ENCODE measurements around the gene DHX34. TPM values are rescaled to one million over a fixed set of nuclear protein-coding genes. Genes with fewer than 3 reads are reported as not detected.
A peak's percentile ranks its signal among the peaks of the same experiment; 100 is the strongest.
"Not testable (repeated sequence)": the region's sequence is repeated elsewhere in the genome, so short reads cannot be mapped to it uniquely, and the experiment has no call there.

DHX34 gene
- total RNA-seq, 1 experiment from 2014 or later = 34.6 TPM

DNA sequence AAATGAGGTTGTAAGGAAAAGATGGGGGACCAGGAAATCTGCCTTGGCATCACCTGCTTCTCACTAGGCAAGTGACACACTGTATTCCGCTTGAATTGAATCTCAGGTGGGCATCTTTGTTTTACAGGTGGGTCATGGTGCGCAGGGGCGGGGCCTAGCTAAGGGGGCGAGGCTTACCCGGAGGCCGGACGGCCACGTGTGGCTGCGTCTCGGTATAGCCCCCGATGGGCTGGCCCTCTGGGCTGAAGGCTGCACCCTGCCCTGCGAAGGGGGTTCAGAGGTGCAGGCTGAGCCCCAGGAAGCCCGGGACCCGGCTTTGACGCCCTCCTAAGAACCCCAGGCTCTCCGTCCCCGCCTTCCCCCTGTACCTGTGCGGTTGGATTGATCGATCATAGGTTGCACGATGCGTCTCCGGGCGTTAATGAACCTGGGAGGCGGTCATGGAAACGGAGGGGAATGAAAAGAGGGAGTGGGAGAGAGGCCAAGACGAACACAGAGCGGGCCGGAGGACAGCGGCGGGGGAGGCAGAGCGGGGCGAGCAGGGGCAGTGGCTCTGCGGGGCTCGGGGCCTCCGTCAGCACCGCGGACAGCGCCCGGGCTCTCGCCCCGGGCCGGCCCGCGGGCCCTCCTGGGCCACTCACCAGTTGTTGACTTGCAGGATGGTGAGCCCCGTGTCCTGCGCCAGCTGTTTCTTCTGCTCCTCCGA is 57.7 kb downstream of the DHX34 start:
- no peaks in the 10 kb centered on the region for H3K27me3 ChIP-seq (ENCODE audit: control insufficient read depth, insufficient read depth, low read length)
- peak; percentile 97 for DNase-seq
- peak overlapping the region; percentile 43 for H3K4me3 ChIP-seq (ENCODE audit: insufficient read depth, low read depth, low read length)
- H3K36me3 ChIP-seq (replicated peaks; ENCODE audit: control insufficient read depth, insufficient read depth, low read length) = no peaks in the 10 kb centered on the region

GRCh38 chr19:47407417-47407774 is 58.3 kb downstream of the DHX34 start:
- Histone ChIP-seq H3K4me3 (ENCODE audit: insufficient read depth, low read depth, low read length) (peak overlapping the region; percentile 43; the same call in 1 of the 2 replicates), H3K27me3 (ENCODE audit: control insufficient read depth, insufficient read depth, low read length) (no peaks in the 10 kb centered on the region), H3K36me3 (replicated peaks; ENCODE audit: control insufficient read depth, insufficient read depth, low read length) (no peaks in the 10 kb centered on the region)
- DNase-seq = peak; percentile 85

DNA sequence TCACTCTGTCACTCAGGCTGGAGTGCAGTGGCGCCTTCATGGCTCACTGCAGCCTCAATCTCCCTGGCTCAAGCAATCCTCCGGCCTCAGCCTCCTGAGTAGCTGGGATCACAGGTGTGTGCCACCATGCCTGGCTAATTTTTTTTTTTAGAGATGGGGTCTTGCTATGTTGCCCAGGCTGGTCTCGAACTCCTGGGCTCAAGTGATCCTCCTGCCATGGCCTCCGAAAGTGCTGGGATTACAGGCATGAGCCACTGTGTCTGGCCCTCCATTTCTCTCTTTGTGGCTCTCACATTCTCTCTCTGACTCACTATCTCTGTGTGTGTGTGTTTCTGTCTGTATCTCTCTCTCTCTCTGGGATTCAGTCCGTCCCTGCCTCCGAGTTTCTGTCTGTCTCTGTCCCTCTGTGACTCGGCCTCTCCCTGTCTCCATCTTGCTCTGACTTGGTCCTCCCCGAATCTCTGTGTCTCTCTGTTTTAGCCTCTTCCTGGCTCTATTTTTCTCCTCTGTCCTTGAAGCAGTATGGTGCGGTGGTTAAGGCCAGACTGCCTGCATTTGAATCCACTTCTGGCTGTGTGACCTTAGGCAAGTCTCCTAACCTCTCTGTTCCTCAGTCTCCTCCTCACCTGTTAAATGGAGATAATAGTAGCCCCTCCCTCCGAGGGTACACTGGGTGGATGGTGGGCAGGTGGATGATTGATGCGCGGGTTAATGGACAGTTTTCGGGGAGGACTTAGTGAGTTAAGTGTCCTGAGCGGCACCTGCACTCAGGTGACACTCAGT is 59.2 kb downstream of the DHX34 start:
- H3K36me3 ChIP-seq (replicated peaks; ENCODE audit: control insufficient read depth, insufficient read depth, low read length) = no peaks in the 10 kb centered on the region
- DNase-seq = no peak

GRCh38 chr19:47411101-47411500 is 62.0 kb downstream of the DHX34 start:
- H3K4me3 ChIP-seq (ENCODE audit: insufficient read depth, low read depth, low read length) = no peak overlapping the region
- peaks cover 2% of the 10 kb centered on the region for H3K36me3 ChIP-seq (replicated peaks; ENCODE audit: control insufficient read depth, insufficient read depth, low read length)
- peaks cover 2% of the 10 kb centered on the region; the same call in 1 of the 2 replicates for H3K27me3 ChIP-seq (ENCODE audit: control insufficient read depth, insufficient read depth, low read length)
- DNase-seq = no peak

More for the DNA sequence above, 59.2 kb downstream of the DHX34 start:
- no peak overlapping the region for H3K4me3 ChIP-seq (ENCODE audit: insufficient read depth, low read depth, low read length)
- no peaks in the 10 kb centered on the region for H3K27me3 ChIP-seq (ENCODE audit: control insufficient read depth, insufficient read depth, low read length)

GRCh38 chr19:47411696-47412095 is 62.6 kb downstream of the DHX34 start:
- H3K36me3 ChIP-seq (replicated peaks; ENCODE audit: control insufficient read depth, insufficient read depth, low read length); H3K27me3 ChIP-seq (ENCODE audit: control insufficient read depth, insufficient read depth, low read length); DNase-seq; H3K4me3 ChIP-seq (ENCODE audit: insufficient read depth, low read depth, low read length): not testable (repeated sequence)

- H3K36me3 ChIP-seq (replicated peaks; ENCODE audit: control insufficient read depth, insufficient read depth, low read length) = peaks cover 2% of the 10 kb centered on the region
- DNase-seq = no peak
- no peak overlapping the region for H3K4me3 ChIP-seq (ENCODE audit: insufficient read depth, low read depth, low read length)
- peaks cover 30% of the 10 kb centered on the region for H3K27me3 ChIP-seq (ENCODE audit: control insufficient read depth, insufficient read depth, low read length)
These were observed 64.8 kb downstream of the DHX34 start for GRCh38 chr19:47413941-47414340.

DNA sequence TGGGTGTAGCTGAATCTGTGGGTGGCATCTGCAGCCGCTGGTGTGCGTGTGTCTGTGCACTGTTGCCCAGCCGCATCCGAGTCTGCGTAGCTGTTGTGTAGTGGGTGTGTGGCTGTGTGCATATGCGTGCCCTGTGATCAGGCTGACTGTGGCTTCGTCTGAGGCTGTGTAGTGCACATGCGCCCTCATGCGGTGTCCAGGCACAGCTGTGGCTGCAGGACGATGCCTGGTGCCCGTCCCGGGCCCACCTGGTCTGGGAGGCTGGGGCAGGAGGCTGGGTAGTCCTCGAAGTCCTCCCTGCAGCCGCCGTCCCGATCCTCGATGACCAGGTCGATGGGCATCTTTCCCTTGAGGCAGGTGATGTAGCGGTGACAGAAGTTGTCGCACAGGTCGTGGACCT is 65.4 kb downstream of the DHX34 start:
- no peak overlapping the region for H3K4me3 ChIP-seq (ENCODE audit: insufficient read depth, low read depth, low read length)
- peaks cover 2% of the 10 kb centered on the region for H3K36me3 ChIP-seq (replicated peaks; ENCODE audit: control insufficient read depth, insufficient read depth, low read length)
- peak; percentile 80 for DNase-seq
- H3K27me3 ChIP-seq (ENCODE audit: control insufficient read depth, insufficient read depth, low read length) = peaks cover 32% of the 10 kb centered on the region

DNA sequence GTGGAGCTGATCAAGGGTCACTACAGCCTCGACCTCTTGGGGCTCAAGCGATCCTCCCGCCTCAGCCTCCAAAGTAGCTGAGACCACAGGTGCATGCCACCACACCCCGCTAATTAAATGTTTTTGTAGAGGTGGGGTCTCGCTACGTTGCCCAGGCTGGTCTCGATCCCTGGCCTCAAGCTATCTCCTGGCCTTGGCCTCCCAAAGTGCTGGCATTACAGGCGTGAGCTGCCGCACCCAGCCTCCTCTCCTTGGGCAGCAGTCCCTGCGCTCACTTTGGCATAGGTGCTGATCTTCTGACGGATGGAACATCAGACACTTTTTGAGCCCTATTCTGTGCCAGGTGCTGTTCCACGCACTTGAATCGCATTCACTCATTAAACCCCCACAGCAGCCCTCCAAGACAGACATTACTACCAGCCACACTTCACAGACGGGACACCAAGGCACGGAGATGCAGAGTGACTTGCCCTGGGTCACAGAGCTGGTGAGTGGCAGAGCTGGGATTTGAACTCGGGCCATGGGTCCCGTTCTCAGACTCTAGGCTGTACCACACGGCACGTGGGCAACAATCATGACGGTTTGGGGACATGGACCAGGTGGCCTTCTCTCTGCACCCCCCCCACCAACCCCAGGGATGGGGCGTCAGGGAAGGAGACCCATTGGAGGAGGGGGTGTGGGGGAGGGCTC is 67.0 kb downstream of the DHX34 start:
- Histone ChIP-seq H3K27me3 (ENCODE audit: control insufficient read depth, insufficient read depth, low read length) (peaks cover 47% of the 10 kb centered on the region), H3K36me3 (replicated peaks; ENCODE audit: control insufficient read depth, insufficient read depth, low read length) (peaks cover 2% of the 10 kb centered on the region), H3K4me3 (ENCODE audit: insufficient read depth, low read depth, low read length) (no peak overlapping the region)
- DNase-seq = no peak

DNA sequence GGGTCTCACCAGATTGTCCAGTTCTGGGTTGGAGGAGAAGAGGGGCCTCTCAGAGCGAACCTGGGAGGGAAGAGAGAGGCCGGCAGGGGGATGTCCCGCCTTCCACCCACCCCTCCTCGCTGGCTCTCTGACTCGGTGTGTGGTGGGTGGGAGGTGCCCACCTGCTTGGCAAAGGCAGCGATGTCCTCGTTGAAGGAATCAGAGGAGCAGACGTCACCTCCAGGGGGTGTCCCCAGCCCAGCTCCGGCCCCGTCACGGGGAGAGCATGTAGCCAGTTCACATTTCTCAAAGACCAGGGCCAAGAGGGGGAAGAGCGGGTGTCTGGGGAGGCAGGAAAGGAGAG is 67.5 kb downstream of the DHX34 start:
- Histone ChIP-seq H3K4me3 (ENCODE audit: insufficient read depth, low read depth, low read length) (no peak overlapping the region), H3K36me3 (replicated peaks; ENCODE audit: control insufficient read depth, insufficient read depth, low read length) (peaks cover 2% of the 10 kb centered on the region), H3K27me3 (ENCODE audit: control insufficient read depth, insufficient read depth, low read length) (peaks cover 52% of the 10 kb centered on the region)
- DNase-seq = no peak

DNA sequence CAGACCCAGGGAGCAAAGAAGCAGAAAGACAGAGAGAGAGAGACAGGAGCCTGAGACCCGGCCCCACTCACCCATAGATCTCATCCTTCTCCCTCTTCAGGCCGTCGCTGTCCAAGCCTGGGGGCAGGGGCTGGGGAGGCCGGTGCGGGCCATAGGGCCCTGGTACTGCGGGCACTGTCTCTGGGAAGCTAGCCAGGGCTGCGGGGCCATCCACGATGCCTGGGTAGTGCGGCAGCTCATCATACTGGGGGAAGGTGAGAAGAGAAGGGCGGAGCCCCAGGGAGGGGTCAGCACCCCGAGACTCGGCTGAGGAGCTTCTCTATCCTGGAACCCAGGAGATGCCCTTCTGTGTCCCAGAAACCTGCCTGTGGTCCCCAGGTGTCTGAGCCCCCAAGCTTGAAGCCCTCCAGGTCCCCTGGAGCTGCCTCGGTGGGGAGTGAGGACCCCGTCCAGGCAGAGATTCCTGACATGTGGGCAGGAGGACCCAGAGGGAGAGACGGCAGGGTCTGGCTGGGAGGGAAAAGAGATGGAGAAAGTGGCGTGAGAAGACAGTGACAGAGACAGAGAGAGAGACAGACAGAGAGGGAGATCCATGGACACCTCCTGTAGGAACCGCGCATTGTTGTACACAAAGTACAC is 68.1 kb downstream of the DHX34 start:
- H3K4me3 ChIP-seq (ENCODE audit: insufficient read depth, low read depth, low read length) = peak overlapping the region; percentile 23
- peaks cover 2% of the 10 kb centered on the region for H3K36me3 ChIP-seq (replicated peaks; ENCODE audit: control insufficient read depth, insufficient read depth, low read length)
- DNase-seq = peak; percentile 77
- peaks cover 57% of the 10 kb centered on the region for H3K27me3 ChIP-seq (ENCODE audit: control insufficient read depth, insufficient read depth, low read length)

DNA sequence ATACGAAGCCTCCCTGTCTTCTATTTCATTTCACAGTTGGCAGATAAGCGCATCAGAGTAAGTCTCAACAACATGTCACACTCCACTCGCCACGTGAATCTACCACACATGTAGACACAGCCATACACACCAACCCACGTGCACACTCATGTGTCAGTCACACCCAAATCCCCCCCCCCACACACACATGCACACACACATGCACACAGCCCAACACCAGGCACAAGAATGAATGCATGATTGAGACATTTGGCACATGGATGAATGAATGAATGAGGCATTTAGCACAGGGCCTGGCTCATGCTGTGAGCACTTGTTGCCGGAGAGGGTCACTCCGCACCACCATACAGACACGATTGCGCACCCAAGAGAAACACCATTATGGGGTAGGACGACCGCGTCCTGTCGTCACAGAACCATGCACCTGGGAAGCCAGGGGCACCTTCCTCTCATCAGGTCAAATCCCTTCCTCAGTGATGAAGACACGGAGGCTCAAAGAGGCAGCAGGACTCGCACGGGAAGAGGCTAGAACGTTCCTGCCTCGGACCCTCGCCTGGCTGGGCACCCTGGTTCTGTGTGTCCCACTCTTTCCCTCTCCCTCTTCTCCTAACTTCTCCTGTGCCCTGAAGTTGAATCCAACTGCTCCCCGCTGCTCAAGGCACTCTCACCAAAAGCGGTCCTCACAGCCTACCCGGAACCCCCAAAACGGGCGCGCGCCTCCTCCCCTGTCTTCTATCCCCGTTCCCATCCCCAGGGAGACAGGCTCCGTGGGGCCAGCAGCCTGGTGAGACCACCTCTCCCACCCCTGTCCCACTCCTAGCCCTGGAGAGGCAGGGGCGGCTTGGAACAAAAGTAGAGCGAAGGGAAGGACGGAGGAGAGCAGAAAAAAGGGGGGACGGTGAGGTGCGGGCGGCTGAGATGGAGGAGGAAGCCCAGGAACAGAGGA is 68.9 kb downstream of the DHX34 start:
- Histone ChIP-seq H3K27me3 (ENCODE audit: control insufficient read depth, insufficient read depth, low read length) (peaks cover 65% of the 10 kb centered on the region), H3K4me3 (ENCODE audit: insufficient read depth, low read depth, low read length) (peak overlapping the region; percentile 78), H3K36me3 (replicated peaks; ENCODE audit: control insufficient read depth, insufficient read depth, low read length) (peaks cover 2% of the 10 kb centered on the region)
- DNase-seq = peak; percentile 62

- Histone ChIP-seq H3K36me3 (replicated peaks; ENCODE audit: control insufficient read depth, insufficient read depth, low read length) (peaks cover 2% of the 10 kb centered on the region), H3K4me3 (ENCODE audit: insufficient read depth, low read depth, low read length) (peak overlapping the region; percentile 78), H3K27me3 (ENCODE audit: control insufficient read depth, insufficient read depth, low read length) (peaks cover 72% of the 10 kb centered on the region)
- peak; percentile 73 for DNase-seq
These were observed 69.5 kb downstream of the DHX34 start for GRCh38 chr19:47418692-47419029.

DNA sequence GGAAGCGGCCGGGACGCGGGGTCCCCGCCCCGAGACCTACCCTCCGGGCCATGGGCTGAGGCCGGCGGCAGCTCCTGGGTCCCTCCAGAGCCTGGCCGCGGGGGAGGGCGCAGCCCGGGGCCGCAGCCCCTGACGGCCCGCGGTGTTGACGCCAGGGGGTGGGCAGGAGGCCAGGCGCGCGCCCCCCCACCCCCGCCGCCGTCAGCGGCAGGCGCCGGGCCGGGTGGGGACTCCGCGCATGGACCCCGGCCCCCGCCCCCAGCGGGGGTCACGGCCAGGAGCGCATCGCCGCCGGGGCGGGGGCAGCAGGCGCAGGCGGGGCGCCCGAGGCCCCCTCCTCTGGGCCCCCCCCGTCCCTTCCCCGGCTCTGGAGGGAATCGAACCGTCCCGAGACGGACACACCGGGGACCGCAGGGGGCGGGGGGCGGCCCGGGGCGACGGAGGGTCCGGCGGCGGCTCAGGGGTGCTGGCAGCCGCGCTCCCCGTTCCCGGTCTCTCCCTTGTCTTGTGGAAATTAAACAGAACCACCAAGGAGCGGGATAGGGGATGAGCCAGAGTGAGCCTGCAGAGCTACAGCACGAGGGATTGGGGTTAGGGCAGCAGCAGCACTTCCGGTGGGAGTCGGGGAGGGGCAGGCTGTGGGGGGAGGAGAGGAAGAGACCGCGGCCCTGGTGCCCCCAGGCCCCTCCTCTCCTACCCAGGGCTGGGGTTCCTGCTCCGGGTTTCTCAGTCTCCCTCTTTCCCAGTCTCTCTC is 70.1 kb downstream of the DHX34 start, which contains the start of gene MEIS3:
Gene MEIS3, minus strand, starts transcription at position 498 of the 754 bp plus-strand sequence. Its CDS starts 446 bp downstream, at position 52.
- H3K4me3 ChIP-seq (ENCODE audit: insufficient read depth, low read depth, low read length) = peak within 1 kb of the TSS; percentile 78
- H3K36me3 ChIP-seq (replicated peaks; ENCODE audit: control insufficient read depth, insufficient read depth, low read length) = peaks cover 2% of the 10 kb centered on the region
- peak; percentile 84 for DNase-seq
- peaks cover 77% of the 10 kb centered on the region for H3K27me3 ChIP-seq (ENCODE audit: control insufficient read depth, insufficient read depth, low read length)
